Stimulated activated CD8-positive, alpha-beta memory T cell treated with anti-CD3 and anti-CD28 coated beads, Interleukin-12 subunit alpha, Interleukin-12 subunit beta, amount 100 ng/mL, for 24 hours (primary cell): ENCODE measurements around the gene IL19.

ENCODE experiments used
- DNase-seq: peaks from one replicate; pipeline ENCODE4 v3.0.0-alpha.2; 2020; ENCODE audit errors: extremely low read depth

Gene IL19, protein sequence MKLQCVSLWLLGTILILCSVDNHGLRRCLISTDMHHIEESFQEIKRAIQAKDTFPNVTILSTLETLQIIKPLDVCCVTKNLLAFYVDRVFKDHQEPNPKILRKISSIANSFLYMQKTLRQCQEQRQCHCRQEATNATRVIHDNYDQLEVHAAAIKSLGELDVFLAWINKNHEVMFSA

GRCh38 chr1:206770531-206771337 lies at the start of gene IL19:
IL19 (plus strand) TSS chr1:206770773; CDS start chr1:206836663, 65,890 bp downstream.
- no peak for DNase-seq

GRCh38 chr1:206721454-206721853 lies 49.1 kb upstream of the IL19 start:
- no peak for DNase-seq

GRCh38 chr1:206722751-206723461 lies 47.7 kb upstream of the IL19 start:
- no peak for DNase-seq

DNA sequence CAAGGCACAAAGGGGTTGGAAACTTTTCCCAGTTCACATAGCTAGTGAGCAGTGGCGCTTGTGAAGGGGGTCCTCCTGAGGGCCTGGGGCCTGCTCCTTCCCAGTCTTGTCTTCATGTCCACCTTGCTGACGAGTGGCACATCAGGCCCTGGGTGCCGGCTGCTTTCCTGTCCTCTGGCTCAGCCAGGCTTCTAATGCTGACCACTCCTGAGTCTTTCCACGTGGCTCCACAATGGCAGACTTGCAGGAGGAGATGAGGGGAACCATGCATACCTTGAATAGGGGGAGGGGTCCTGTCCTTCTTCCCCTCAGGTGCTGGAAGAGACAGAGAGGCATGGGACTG lies 47.1 kb upstream of the IL19 start:
- no peak for DNase-seq

DNA sequence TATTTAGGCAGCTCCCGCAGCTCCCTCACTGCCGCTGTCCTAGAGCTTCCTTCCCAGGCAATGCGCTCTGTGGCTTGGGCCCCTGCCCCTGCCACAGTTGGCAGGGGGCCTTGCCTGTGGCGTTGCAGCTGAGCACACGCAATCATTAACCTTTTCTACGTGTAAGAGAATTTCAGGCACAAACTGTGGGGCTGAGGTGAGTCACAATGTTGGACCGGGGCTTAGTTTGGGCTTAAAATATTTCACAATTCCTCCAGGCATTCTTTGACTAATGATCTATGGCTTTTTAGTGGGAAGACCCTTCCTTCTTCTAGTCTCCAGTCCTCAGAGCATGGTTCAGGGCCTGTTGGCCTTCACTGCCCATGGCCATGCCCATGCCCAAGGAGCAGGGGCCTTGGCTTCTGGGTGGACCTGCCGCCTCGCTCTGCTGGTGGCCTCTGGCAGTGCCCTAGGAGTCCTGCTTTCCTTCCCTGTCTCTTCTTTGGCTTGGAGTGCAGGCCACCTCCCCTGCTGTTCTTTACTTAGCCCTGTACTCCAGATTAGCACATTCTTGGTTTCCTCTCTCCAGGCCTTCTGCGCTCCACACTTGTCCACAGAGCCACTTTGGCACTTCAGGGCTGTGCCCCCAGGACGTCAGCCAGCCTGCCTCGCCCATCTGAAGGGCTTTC lies 46.6 kb upstream of the IL19 start:
- DNase-seq = no peak

- DNase-seq = no peak
These were observed 45.2 kb upstream of the IL19 start for GRCh38 chr1:206725109-206725963.

GRCh38 chr1:206727981-206728696 lies 42.4 kb upstream of the IL19 start:
- no peak for DNase-seq

DNA sequence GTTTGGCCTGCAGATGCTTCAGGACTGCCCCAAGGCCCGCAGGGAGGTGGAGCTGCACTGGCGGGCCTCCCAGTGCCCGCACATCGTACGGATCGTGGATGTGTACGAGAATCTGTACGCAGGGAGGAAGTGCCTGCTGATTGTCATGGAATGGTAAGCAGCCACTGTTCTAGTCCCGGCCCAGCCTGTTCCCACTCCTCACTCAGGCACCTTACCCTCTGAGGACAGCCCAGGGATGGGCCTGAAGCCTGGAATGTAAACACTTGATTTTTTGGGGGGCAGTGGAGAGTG lies 41.9 kb upstream of the IL19 start:
- no peak for DNase-seq

GRCh38 chr1:206729050-206729449 lies 41.5 kb upstream of the IL19 start:
- DNase-seq = no peak

DNA sequence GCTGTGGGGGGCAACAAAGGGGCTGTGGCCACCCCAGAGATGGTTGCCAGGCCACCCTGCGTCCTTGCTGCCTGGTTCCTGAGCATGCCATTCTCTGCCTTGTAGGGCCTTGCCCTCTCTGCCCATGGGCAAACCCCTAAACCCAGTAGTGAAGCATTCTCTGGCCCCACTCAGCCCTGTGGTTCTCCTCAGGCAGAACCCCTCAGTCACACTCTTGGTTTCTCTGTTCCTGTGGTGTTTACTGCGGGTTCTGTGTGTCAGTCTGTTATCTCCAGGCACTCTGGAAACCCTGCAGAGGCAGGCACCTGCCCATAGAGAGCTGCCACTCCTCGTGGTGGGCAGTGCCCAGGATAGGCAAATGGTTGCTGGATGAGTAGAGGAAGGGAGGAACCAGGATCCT lies 41.1 kb upstream of the IL19 start:
- DNase-seq = no peak

- no peak for DNase-seq
These were observed 38.1 kb upstream of the IL19 start for GRCh38 chr1:206732508-206732907.

GRCh38 chr1:206732992-206733391 lies 37.6 kb upstream of the IL19 start:
- DNase-seq = no peak

DNA sequence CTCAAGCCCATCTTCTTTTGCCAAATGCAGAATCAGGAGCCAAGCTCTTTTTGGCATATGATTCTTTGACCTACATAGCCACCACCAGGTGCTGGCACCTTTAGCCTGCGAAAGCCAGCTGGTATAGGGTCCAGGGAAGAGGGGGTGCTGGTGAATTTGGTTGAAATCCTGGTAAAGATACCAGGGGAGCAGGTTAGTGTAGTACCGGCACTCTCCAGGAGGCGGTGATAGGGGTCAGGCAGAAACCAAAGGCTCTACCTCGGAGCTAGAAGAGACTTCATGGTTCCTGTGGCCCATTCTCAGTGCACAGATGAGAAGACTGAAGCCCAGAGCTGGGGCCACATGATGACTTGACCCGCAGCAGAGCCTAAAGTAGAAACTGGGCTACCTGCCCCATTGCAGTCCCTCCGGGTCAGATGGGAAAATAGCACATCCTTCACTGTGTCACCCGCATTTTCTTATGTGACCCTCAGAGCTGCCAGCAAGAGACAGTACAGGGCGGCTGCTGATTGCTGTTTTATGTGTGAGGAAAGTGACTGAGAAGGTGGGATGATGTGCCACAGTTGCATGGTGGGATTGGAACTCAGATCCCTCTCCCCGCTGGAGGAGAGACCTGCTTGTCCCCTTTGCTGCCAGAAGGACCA lies 36.0 kb upstream of the IL19 start:
- no peak for DNase-seq

- no peak for DNase-seq
These were observed 35.0 kb upstream of the IL19 start for GRCh38 chr1:206735553-206736031.

DNA sequence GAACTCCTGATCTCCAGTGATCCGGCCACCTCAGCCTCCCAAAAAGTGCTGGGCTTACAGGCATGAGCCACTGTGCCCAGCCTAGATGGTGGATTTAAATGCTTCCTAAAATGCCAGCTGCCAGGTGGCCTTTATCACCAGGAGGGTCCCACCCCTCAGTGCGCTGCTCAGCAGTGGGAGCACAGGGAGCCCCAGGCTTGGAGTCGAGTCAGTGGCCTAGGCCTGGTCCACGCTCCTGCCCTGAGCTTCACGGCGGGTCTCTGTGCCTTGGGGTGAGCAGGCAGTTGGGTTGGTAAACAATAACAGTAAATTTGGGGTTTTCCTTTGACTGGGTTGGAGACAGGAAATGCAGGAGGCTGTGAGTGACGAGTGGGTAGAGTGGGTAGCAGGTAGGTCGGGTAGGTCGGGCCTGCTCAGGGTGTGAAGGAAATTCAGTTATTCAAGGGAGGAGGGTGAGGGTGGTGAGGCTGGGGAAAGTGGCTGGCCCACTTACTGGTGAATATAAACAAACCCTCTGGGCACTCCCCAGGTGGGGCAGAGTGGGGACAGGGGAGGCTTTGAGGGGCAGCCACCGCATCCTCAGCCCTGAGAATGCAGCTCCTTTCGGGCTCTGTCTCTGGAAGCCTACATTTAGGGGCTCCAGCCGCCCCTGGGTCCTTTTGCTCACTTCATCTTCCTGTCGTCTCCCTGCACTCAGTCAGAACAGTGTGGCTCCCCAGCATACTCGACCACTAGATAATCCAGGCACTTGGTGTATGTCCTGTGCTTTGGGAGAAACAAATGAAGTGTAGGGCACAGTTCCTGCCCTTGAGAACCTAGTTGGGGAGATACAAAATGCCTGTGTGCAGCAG lies 33.5 kb upstream of the IL19 start:
- no peak for DNase-seq

GRCh38 chr1:206737729-206738201 lies 32.8 kb upstream of the IL19 start:
- no peak for DNase-seq

DNA sequence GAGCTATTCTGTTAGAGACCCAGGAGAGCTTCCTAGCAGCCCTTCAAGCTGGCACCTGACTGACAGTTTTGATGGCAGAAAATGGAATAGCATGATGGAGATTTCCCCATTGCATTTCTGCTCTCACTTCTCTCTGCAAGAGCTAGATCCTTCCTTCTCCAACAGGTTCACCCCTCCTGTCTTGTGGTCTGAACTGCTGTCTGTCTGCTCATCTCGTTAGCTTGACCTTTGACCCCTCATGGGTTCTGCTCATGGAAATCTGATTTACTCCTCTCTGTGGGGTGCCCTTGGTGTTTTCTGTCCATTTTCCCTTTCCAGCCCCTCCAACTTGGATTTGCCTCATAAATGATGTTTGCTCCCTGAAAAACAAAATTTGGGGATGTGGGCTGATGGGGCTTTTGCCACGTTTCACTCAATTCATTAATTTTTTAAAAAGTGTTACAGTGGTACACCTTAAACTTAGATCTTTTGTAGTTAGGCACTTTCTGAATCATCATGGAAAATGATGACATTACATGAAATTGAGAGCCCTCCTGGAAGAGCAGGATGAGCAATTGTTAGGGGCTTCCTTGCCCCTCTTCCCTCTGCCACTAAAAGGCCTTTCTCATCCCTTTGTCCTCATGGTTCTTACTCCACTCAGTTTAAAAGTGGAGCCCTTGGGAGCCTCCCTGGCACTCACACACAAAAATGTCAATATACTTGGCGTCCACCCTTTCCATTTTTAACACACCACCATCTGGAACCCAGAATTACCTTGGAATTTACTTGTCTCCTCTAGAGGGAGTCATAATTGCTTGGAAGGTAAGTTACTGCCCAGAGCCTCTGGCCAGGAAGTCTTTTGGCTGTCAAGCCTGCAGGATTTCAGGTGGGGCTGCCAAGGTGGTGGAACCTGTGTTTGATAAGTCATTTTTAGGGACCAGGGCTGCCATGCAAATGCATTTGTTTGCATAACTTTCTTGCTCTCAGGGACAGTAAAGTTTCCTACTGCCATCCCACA lies 31.9 kb upstream of the IL19 start:
- DNase-seq = no peak
